GM12865 (cell line): ENCODE results near the gene BRIP1.

ENCODE experiments used
- DNase-seq: peaks from one replicate; pipeline ENCODE4 v3.0.0; 2010; ENCODE audit warnings: low read depth
- H3K4me3 ChIP-seq: 2 replicates; pipeline ENCODE4 v1.5.1; 2011; ENCODE audit warnings: mild to moderate bottlenecking, low read depth, low read length, control low read depth
- CTCF ChIP-seq: IDR thresholded peaks from 2 replicates; pipeline ENCODE4 v1.5.1; 2011; ENCODE audit warnings: low read length, control low read depth, low read depth, inconsistent platforms; ENCODE audit not compliant: insufficient read depth; ENCODE audit errors: missing control alignments

Gene BRIP1

GRCh38 chr17:61755078-61755477 lies 108.2 kb downstream of the BRIP1 start:
- no peak for TF ChIP-seq CTCF
- H3K4me3 ChIP-seq = no peak overlapping the region
- DNase-seq = no peak

- no peak for DNase-seq
- H3K4me3 ChIP-seq = no peak overlapping the region
- no peak for TF ChIP-seq CTCF
These were observed 109.2 kb downstream of the BRIP1 start for GRCh38 chr17:61754124-61754523.

- TF ChIP-seq CTCF = no peak
- no peak for DNase-seq
These were observed 109.6 kb downstream of the BRIP1 start for GRCh38 chr17:61753696-61754095.

GRCh38 chr17:61750656-61751055 lies 112.7 kb downstream of the BRIP1 start:
- no peak overlapping the region for H3K4me3 ChIP-seq
- no peak for TF ChIP-seq CTCF
- DNase-seq = peak; percentile 76

More at GRCh38 chr17:61753696-61754095, 109.6 kb downstream of the BRIP1 start:
- H3K4me3 ChIP-seq = no peak overlapping the region

- no peak for TF ChIP-seq CTCF
- H3K4me3 ChIP-seq = no peak overlapping the region
- DNase-seq = no peak
These were observed 113.4 kb downstream of the BRIP1 start for GRCh38 chr17:61749823-61750404.

- H3K4me3 ChIP-seq = no peak overlapping the region
- DNase-seq = no peak
- no peak for TF ChIP-seq CTCF
These were observed 116.9 kb downstream of the BRIP1 start for GRCh38 chr17:61746248-61746985.

GRCh38 chr17:61744804-61745203 lies 118.5 kb downstream of the BRIP1 start:
- DNase-seq = no peak
- H3K4me3 ChIP-seq = no peak overlapping the region
- TF ChIP-seq CTCF = no peak
